Neural progenitor cell (in vitro differentiated cells): ENCODE measurements around the gene RGS5. TPM values are rescaled to one million over a fixed set of nuclear protein-coding genes. Genes with fewer than 3 reads are reported as not detected.

ENCODE experiments used
- DNase-seq: peaks from one replicate; pipeline ENCODE4 v3.0.0-alpha.2; 2016; ENCODE audit warnings: low spot score
- H2AFZ ChIP-seq: fragments of 200-600 bp; sonication (generic); replicated peaks from 2 replicates; pipeline ENCODE4 v1.6.1; 2016; ENCODE audit warnings: antibody characterized with exemption
- H3F3A ChIP-seq: fragments of 200-600 bp; sonication (generic); 2 replicates; pipeline ENCODE4 v1.6.1; 2016; ENCODE audit warnings: antibody characterized with exemption, low read depth
- H3K27ac ChIP-seq: fragments of 200-600 bp; sonication (generic); 2 replicates; pipeline ENCODE4 v1.5.1; 2016; ENCODE audit warnings: mild to moderate bottlenecking
- H3K27me3 ChIP-seq: fragments of 200-600 bp; sonication (generic); 2 replicates; pipeline ENCODE4 v1.6.1; 2016; ENCODE audit warnings: mild to moderate bottlenecking, moderate library complexity
- H3K36me3 ChIP-seq: fragments of 200-600 bp; sonication (generic); 2 replicates; pipeline ENCODE4 v1.5.1; 2016
- H3K4me1 ChIP-seq: fragments of 200-600 bp; sonication (generic); 2 replicates; pipeline ENCODE4 v1.6.1; 2016; ENCODE audit warnings: mixed run types
- H3K4me2 ChIP-seq: fragments of 200-600 bp; sonication (generic); 2 replicates; pipeline ENCODE4 v1.6.1; 2016
- H3K4me3 ChIP-seq: fragments of 200-600 bp; sonication (generic); 2 replicates; pipeline ENCODE4 v1.5.1; 2016
- H3K79me2 ChIP-seq: fragments of 200-600 bp; sonication (generic); 2 replicates; pipeline ENCODE4 v1.6.1; 2016; ENCODE audit warnings: low read depth
- H3K9ac ChIP-seq: fragments of 200-600 bp; sonication (generic); 2 replicates; pipeline ENCODE4 v1.6.1; 2016
- H3K9me3 ChIP-seq: fragments of 200-600 bp; sonication (generic); 2 replicates; pipeline ENCODE4 v1.5.1; 2016; ENCODE audit warnings: low read depth
- H4K20me1 ChIP-seq: fragments of 200-600 bp; sonication (generic); 2 replicates; pipeline ENCODE4 v1.6.1; 2016; ENCODE audit warnings: low read depth
- H3K27ac Mint-ChIP-seq: 3 replicates; pipeline ENCODE4 v1.8.0; 2021; ENCODE audit warnings: mixed read lengths
- H3K27me3 Mint-ChIP-seq: 2 replicates; pipeline ENCODE4 v1.8.0; 2022; ENCODE audit warnings: low read depth, mild to moderate bottlenecking, inconsistent platforms, moderate library complexity, mixed read lengths; ENCODE audit not compliant: insufficient read depth
- H3K36me3 Mint-ChIP-seq: 3 replicates; pipeline ENCODE4 v1.8.0; 2021; ENCODE audit warnings: mixed read lengths
- H3K4me1 Mint-ChIP-seq: 3 replicates; pipeline ENCODE4 v1.8.0; 2021; ENCODE audit warnings: mixed read lengths
- H3K4me3 Mint-ChIP-seq: 3 replicates; pipeline ENCODE4 v1.8.0; 2021; ENCODE audit warnings: mild to moderate bottlenecking, moderate library complexity, mixed read lengths
- H3K9me3 Mint-ChIP-seq: 3 replicates; pipeline ENCODE4 v1.8.0; 2020; ENCODE audit warnings: mixed read lengths
- EZH2 ChIP-seq: fragments of 200-600 bp; sonication (generic); IDR thresholded peaks from 2 replicates; pipeline ENCODE4 v1.6.1; 2017; ENCODE audit warnings: antibody characterized with exemption, mild to moderate bottlenecking, moderate library complexity
- EZH2phosphoT487 ChIP-seq: fragments of 200-600 bp; sonication (generic); IDR thresholded peaks from 2 replicates; pipeline ENCODE4 v1.6.1; 2017; ENCODE audit warnings: antibody characterized with exemption
- total RNA-seq: library from RNA; depleted of rRNA; stranded (reverse); fragments of >200 nt; gene quantifications from 2 replicates; pipeline ENCODE4 v1.2.3, GENCODE V29; 2015; ENCODE audit warnings: low replicate concordance
- TF ChIP-seq, protein P1 (sequence below): fragments of 200-600 bp; sonication (generic); IDR thresholded peaks from 2 replicates; pipeline ENCODE4 v1.5.1; 2017; ENCODE audit warnings: antibody characterized with exemption, mild to moderate bottlenecking

Gene RGS5
- total RNA-seq, 1 donor from 2014 or later, result 8.0 TPM

DNA sequence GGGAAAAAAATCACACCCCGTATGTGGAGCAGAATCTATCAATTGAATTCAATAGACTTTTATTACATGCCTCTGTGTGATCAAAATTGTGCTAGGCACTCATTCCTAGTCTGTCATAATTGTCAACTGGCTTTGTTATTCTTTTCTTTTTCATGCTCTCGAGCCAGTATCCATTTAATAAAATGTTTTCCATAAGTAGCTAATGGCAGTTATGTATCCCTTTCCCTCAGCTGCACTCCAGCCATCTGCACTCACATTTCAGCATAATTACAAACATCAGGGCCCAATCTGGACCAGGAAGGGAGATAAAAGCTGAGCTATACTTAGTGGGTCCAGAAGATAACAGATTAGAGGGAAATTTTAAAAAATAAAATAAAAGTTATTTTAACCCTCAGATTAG lies 15.9 kb downstream of the RGS5 start:
- Histone ChIP-seq H3K4me1 (no peaks in the 10 kb centered on the region), H3K4me2 (no peak overlapping the region), H3K9ac (no peak overlapping the region), H3K79me2 (no peaks in the 10 kb centered on the region), H2AFZ (no peak overlapping the region), H3K36me3 (no peaks in the 10 kb centered on the region), H3K27ac (no peak overlapping the region), H3F3A (no peaks in the 10 kb centered on the region), H3K9me3 (no peaks in the 10 kb centered on the region), H3K27me3 (no peaks in the 10 kb centered on the region), H3K4me3 (no peak overlapping the region), H4K20me1 (no peaks in the 10 kb centered on the region)
- DNase-seq, result no peak
- H3K36me3 Mint-ChIP-seq, result no peaks in the 10 kb centered on the region
- H3K4me1 Mint-ChIP-seq, result no peaks in the 10 kb centered on the region
- peak overlapping the region; percentile 69 for H3K27ac Mint-ChIP-seq
- no peak for TF ChIP-seq EZH2
- TF ChIP-seq, protein P1, sequence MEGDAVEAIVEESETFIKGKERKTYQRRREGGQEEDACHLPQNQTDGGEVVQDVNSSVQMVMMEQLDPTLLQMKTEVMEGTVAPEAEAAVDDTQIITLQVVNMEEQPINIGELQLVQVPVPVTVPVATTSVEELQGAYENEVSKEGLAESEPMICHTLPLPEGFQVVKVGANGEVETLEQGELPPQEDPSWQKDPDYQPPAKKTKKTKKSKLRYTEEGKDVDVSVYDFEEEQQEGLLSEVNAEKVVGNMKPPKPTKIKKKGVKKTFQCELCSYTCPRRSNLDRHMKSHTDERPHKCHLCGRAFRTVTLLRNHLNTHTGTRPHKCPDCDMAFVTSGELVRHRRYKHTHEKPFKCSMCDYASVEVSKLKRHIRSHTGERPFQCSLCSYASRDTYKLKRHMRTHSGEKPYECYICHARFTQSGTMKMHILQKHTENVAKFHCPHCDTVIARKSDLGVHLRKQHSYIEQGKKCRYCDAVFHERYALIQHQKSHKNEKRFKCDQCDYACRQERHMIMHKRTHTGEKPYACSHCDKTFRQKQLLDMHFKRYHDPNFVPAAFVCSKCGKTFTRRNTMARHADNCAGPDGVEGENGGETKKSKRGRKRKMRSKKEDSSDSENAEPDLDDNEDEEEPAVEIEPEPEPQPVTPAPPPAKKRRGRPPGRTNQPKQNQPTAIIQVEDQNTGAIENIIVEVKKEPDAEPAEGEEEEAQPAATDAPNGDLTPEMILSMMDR, result no peak
- no peak for TF ChIP-seq EZH2phosphoT487
- no peaks in the 10 kb centered on the region for H3K27me3 Mint-ChIP-seq
- no peaks in the 10 kb centered on the region for H3K9me3 Mint-ChIP-seq
- no peak overlapping the region for H3K4me3 Mint-ChIP-seq

DNA sequence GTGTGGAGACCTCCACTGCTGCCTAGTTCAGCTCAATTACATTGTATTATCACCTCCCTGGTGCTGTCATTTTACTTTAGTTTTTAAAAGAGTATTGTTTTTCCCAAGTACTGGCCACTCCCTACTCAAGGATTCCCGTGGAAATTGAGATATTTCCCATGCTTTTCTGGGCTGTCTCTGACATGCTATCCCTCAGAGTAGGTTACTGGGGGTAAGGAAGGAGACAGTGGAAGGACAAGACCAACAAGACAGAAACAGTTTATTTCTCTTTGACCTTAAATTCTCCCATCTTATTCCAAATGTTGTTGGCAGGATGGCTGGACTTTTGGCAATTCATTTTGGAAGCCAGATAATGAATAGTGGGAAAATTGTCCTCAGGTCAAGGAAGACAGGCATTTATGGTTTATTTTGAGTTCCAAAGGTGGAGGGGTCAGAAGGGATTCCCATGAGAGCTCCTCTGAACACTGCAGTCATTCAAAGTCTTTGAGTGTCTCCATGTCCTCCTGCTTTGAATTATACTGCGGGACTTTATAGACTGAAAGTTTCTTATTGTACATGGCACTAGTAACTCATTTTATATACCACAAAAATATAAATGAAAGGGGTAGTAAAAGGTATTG lies 20.3 kb downstream of the RGS5 start:
- H3K36me3 Mint-ChIP-seq, result no peaks in the 10 kb centered on the region
- Histone ChIP-seq H3K27me3 (no peaks in the 10 kb centered on the region), H3K4me1 (no peaks in the 10 kb centered on the region), H3K27ac (no peak overlapping the region), H3K4me2 (no peak overlapping the region), H3K9me3 (no peaks in the 10 kb centered on the region), H2AFZ (no peak overlapping the region), H3K4me3 (no peak overlapping the region), H4K20me1 (no peaks in the 10 kb centered on the region), H3K36me3 (no peaks in the 10 kb centered on the region), H3F3A (no peaks in the 10 kb centered on the region), H3K9ac (no peak overlapping the region), H3K79me2 (no peaks in the 10 kb centered on the region)
- H3K4me3 Mint-ChIP-seq, result no peak overlapping the region
- H3K9me3 Mint-ChIP-seq, result no peaks in the 10 kb centered on the region
- no peak overlapping the region for H3K27ac Mint-ChIP-seq
- H3K27me3 Mint-ChIP-seq, result no peaks in the 10 kb centered on the region
- DNase-seq, result no peak
- no peaks in the 10 kb centered on the region for H3K4me1 Mint-ChIP-seq
- TF ChIP-seq EZH2phosphoT487 (no peak), EZH2 (no peak)
- TF ChIP-seq, protein P1, result no peak

- H3K4me1 Mint-ChIP-seq, result peaks cover 10% of the 10 kb centered on the region
- no peaks in the 10 kb centered on the region for H3K36me3 Mint-ChIP-seq
- no peaks in the 10 kb centered on the region for H3K36me3 ChIP-seq
- H3K4me3 Mint-ChIP-seq, result no peak overlapping the region
- TF ChIP-seq, protein P1, result no peak
- TF ChIP-seq EZH2, result no peak
- TF ChIP-seq EZH2phosphoT487, result no peak
- no peak overlapping the region for H3K27ac Mint-ChIP-seq
- H3K27ac ChIP-seq, result no peak overlapping the region
- H3K9me3 Mint-ChIP-seq, result no peaks in the 10 kb centered on the region
- H3K9ac ChIP-seq, result no peak overlapping the region
- no peak overlapping the region for H3K4me2 ChIP-seq
- H3K27me3 ChIP-seq, result no peaks in the 10 kb centered on the region
- no peaks in the 10 kb centered on the region for H3K9me3 ChIP-seq
- DNase-seq, result no peak
- no peak overlapping the region for H2AFZ ChIP-seq
- H3K79me2 ChIP-seq, result no peaks in the 10 kb centered on the region
- H4K20me1 ChIP-seq, result no peaks in the 10 kb centered on the region
- H3K27me3 Mint-ChIP-seq, result no peaks in the 10 kb centered on the region
- no peak overlapping the region for H3K4me3 ChIP-seq
- no peaks in the 10 kb centered on the region for H3F3A ChIP-seq
- no peaks in the 10 kb centered on the region for H3K4me1 ChIP-seq
Observed at GRCh38 chr1:163178628-163179027, 24.1 kb downstream of the RGS5 start.
